Kidney (tissue), 14 donors: Measurements from ENCODE around the gene ADAMTS12. TPM values are rescaled to one million over a fixed set of nuclear protein-coding genes. Genes with fewer than 3 reads are reported as not detected.

Experiments
- DNase-seq, 5 donors: peaks; one replicate each; pipeline ENCODE4 v3.0.0-alpha.2; 2013 to 2020
- FAIRE-seq: peaks from 2 replicates; lab custom pipeline; 2012; peaks lifted over from hg19 to GRCh38; lab: Jason Lieb, UNC
- H3K27ac ChIP-seq, 2 donors: one replicate each; pipeline ENCODE4 v1.7.0; 2013; ENCODE audit warnings: low read depth in 2 of 2, low read length in 2 of 2, inconsistent platforms in 1 of 2
- H3K27me3 ChIP-seq: one replicate; pipeline ENCODE4 v1.7.1; 2013; ENCODE audit warnings: low read length, inconsistent platforms; ENCODE audit not compliant: control insufficient read depth, insufficient read depth
- H3K36me3 ChIP-seq, 3 donors: one replicate each; pipeline versions ENCODE4 v1.7.0 to v1.7.1; 2013; ENCODE audit warnings: low read length in 3 of 3, control low read depth in 1 of 3, inconsistent platforms in 1 of 3; ENCODE audit not compliant: insufficient read depth in 3 of 3, control insufficient read depth in 2 of 3
- H3K4me1 ChIP-seq, 3 donors: one replicate each; pipeline versions ENCODE4 v1.7.0 to v1.7.1; 2013; ENCODE audit warnings: low read length in 3 of 3, inconsistent platforms in 1 of 3, low read depth in 1 of 3; ENCODE audit not compliant: control insufficient read depth in 2 of 3, insufficient read depth in 2 of 3
- H3K4me3 ChIP-seq, 3 donors: one replicate each; pipeline versions ENCODE4 v1.7.0 to v1.8.1; 2013; ENCODE audit warnings: low read length in 3 of 3, control low read depth in 1 of 3, inconsistent platforms in 1 of 3
- H3K9ac ChIP-seq, 3 donors: one replicate each; pipeline versions ENCODE4 v1.7.0 to v1.7.1; 2013; ENCODE audit warnings: low read length in 3 of 3, control low read depth in 1 of 3, inconsistent platforms in 1 of 3
- H3K9me3 ChIP-seq, 3 donors: one replicate each; pipeline versions ENCODE4 v1.7.0 to v1.7.1; 2013; ENCODE audit warnings: low read length in 3 of 3, control low read depth in 1 of 3, inconsistent platforms in 1 of 3; ENCODE audit not compliant: control insufficient read depth in 2 of 3, insufficient read depth in 1 of 3
- intact Hi-C: fragments of 100-400 bp; cut with DNase I; formaldehyde crosslinking; loops from one replicate; pipeline ENCODE4 v1.11.1; 2022
- polyA plus RNA-seq: library from polyadenylated mRNA; stranded (reverse); fragments of 350-450 nt; fragmentation: Illumina TruSeq; extraction: RNeasy Lipid Tissue Mini Kit (QIAGEN cat#74804); gene quantifications from one replicate; pipeline ENCODE4 v1.2.3, GENCODE V29; 2014; ENCODE audit warnings: low read depth, low replicate concordance; ENCODE audit not compliant: insufficient read depth
- total RNA-seq: library from RNA; stranded (reverse); fragmentation: NEBNext Ultra II Directional; extraction: Animal tissue kit (Norgen Biotek cat#: 25700); gene quantifications from one replicate; pipeline ENCODE4 v1.2.1, GENCODE V29; 2021
- TF ChIP-seq, protein P1 (sequence below): IDR thresholded peaks from 3 replicates; pipeline ENCODE4 v1.5.1; 2012; ENCODE audit warnings: mild to moderate bottlenecking, moderate library complexity, borderline replicate concordance; ENCODE audit not compliant: insufficient read depth; ENCODE audit errors: extremely low read depth
- donor health status: control.
- donor health status: control.
- donor health status: control.
- donor health status: control.
- donor health status: control.
- donor health status: DM: yes; HTN: yes; CAD: no.
- donor health status: Normal renal cell carcinoma (clear cell type).

Gene ADAMTS12
- total and polyA plus RNA-seq, 2 donors from 2014 or later, result 0.75 to 2.0 TPM

GRCh38 chr5:33800241-33800950 lies 91.4 kb downstream of the ADAMTS12 start:
- DNase-seq (no peak), FAIRE-seq (no peak)
- H3K9ac ChIP-seq, result no peak overlapping the region
- H3K27ac ChIP-seq, result no peak overlapping the region
- H3K36me3 ChIP-seq, result no peaks in the 10 kb centered on the region
- no peaks in the 10 kb centered on the region for H3K9me3 ChIP-seq
- TF ChIP-seq, protein P1, sequence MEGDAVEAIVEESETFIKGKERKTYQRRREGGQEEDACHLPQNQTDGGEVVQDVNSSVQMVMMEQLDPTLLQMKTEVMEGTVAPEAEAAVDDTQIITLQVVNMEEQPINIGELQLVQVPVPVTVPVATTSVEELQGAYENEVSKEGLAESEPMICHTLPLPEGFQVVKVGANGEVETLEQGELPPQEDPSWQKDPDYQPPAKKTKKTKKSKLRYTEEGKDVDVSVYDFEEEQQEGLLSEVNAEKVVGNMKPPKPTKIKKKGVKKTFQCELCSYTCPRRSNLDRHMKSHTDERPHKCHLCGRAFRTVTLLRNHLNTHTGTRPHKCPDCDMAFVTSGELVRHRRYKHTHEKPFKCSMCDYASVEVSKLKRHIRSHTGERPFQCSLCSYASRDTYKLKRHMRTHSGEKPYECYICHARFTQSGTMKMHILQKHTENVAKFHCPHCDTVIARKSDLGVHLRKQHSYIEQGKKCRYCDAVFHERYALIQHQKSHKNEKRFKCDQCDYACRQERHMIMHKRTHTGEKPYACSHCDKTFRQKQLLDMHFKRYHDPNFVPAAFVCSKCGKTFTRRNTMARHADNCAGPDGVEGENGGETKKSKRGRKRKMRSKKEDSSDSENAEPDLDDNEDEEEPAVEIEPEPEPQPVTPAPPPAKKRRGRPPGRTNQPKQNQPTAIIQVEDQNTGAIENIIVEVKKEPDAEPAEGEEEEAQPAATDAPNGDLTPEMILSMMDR, result no peak
- intact Hi-C loops, result no loop called here
- H3K4me3 ChIP-seq, result no peak overlapping the region
- H3K27me3 ChIP-seq, result no peaks in the 10 kb centered on the region
- no peaks in the 10 kb centered on the region for H3K4me1 ChIP-seq

- Histone ChIP-seq H3K27me3 (no peaks in the 10 kb centered on the region), H3K27ac (no peak overlapping the region), H3K4me3 (no peak overlapping the region), H3K36me3 (no peaks in the 10 kb centered on the region), H3K9ac (no peak overlapping the region), H3K9me3 (no peaks in the 10 kb centered on the region), H3K4me1 (peaks cover 0 to 5% (median 0%) of the 10 kb centered on the region in 3 donors)
- intact Hi-C loops, result no loop called here
- FAIRE-seq, result no peak
- TF ChIP-seq, protein P1, result no peak
- no peak for DNase-seq
These were observed 96.3 kb downstream of the ADAMTS12 start for GRCh38 chr5:33795496-33795895.

GRCh38 chr5:33794550-33795181 lies 97.1 kb downstream of the ADAMTS12 start:
- H3K27ac ChIP-seq, result no peak overlapping the region
- H3K4me3 ChIP-seq, result no peak overlapping the region
- H3K9me3 ChIP-seq, result no peaks in the 10 kb centered on the region
- DNase-seq, result no peak
- H3K36me3 ChIP-seq, result no peaks in the 10 kb centered on the region
- peaks cover 0 to 5% (median 0%) of the 10 kb centered on the region in 3 donors for H3K4me1 ChIP-seq
- H3K27me3 ChIP-seq, result no peaks in the 10 kb centered on the region
- no peak for FAIRE-seq
- H3K9ac ChIP-seq, result no peak overlapping the region
- intact Hi-C loops, result no loop called here
- TF ChIP-seq, protein P1, result no peak
